TTC549 (cell line): ENCODE results near the gene CCDC33.

Experiments used
- FAIRE-seq: peaks from 2 replicates; lab custom pipeline; 2012; peaks lifted over from hg19 to GRCh38; lab: Jason Lieb, UNC

Gene CCDC33

GRCh38 chr15:74229686-74230085 is 6.4 kb upstream of the CCDC33 start:
- FAIRE-seq = no peak

DNA sequence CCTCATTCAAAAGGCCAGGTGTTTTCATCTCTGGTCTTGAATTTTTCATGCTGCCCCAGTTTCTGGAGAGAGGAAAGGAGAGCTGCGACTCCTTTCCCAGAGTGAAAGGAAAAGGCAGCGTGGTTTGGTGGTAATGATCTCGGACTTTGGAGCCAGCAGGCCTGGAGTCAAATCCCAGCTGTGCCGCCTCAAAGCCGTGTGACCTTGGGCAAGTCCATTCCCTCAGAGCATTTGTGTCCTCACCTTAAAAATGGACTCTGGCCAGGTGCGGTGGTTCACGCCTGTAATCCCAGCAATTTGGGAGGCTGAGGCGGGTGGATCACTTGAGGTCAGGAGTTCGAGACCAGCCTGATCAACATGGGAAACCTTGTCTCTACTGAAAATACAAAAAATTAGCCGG is 4.7 kb upstream of the CCDC33 start:
- FAIRE-seq = no peak

DNA sequence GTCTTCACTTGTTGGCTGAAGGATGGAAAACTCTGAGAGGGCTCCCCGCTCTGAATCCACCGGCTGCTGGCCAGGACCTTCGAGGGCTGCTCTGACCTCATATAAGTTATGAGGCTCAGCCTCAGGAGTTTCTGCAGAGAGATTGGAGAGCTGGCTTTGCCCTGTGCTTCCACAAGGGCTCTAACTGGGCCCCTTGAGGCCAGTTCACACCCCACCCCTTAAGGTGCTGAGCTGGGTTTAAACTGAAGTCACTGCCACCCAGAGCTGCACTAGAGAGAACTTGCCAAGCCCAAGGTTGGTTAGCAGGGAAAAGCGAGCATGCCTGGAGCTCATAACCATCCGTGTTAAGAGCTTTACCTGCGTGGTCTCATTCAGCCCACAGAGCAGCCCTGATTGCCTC is 2.8 kb upstream of the CCDC33 start:
- FAIRE-seq = no peak

DNA sequence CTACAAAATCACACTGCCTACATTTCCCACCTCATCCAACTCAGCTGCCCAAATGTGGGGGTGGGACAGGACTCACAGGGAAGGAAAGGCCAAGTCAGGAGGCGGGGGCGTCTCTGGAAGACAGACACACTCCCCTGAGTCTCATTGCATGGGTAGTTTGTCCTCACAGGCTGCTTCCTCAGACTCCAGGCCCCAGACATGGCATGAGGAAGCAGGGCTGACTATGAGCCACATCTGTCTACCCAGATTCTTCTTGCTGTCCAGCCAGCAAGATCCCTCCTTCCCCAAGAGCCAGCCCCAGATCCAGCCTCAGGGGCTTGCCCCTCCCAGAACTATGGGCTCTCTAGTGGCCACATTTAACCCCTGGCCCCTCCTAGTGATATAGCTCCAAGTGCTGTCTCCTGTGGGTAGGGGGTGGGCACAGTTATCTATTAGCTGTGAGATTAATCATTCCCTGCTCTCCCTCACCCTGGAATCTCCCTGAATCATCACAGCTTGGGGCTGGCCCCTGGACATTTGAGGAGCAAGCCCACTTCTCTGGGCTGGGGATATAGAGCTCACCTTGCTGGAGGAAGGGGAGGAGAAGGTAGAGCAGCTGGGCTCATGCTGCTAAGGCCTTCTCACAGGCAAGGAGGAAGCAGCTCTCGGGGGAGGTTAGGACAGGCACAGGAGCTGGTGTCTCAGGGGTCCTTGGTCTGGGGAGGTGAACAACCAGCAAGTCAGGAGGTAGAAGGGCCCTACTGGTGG is 2.1 kb upstream of the CCDC33 start:
- no peak for FAIRE-seq

GRCh38 chr15:74234598-74234875 is 1.6 kb upstream of the CCDC33 start:
- FAIRE-seq = no peak

DNA sequence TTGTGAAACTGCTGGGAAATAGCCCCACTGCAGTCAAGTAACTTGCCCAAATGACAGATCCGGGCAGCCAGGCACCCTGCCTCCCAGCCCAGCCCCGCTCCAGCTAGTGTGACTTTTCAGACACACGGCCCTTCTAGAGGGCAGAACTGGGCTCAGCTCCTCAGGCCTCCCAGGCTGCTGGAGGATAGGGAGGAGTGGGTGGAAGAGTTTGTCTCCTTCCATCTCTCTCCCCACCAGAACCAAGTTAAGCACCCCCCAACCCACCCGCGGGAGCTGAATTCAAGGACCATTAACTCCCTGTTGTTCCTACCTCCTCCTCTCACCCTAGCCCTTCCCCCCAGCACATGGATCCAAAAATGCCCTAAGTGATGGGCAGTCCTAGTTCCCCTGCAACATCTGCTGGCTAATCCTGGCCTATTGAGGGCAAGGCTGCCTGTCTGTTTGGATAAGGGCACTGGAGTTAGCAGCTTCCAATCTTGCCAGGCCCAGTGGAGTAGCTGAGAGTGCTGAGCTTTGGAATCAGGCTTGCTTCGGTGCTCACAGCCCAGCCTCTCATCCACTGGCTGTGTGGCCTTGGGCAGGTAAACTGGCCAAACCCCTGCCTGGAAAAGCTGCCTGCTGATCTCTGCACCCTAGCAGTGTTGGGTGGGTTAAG is 3.1 kb downstream of the CCDC33 start:
- no peak for FAIRE-seq

GRCh38 chr15:74240002-74240568 is 4.0 kb downstream of the CCDC33 start:
- no peak for FAIRE-seq

GRCh38 chr15:74240897-74241614 is 4.9 kb downstream of the CCDC33 start:
- no peak for FAIRE-seq

- no peak for FAIRE-seq
Measured at GRCh38 chr15:74242441-74243185, 6.5 kb downstream of the CCDC33 start.

DNA sequence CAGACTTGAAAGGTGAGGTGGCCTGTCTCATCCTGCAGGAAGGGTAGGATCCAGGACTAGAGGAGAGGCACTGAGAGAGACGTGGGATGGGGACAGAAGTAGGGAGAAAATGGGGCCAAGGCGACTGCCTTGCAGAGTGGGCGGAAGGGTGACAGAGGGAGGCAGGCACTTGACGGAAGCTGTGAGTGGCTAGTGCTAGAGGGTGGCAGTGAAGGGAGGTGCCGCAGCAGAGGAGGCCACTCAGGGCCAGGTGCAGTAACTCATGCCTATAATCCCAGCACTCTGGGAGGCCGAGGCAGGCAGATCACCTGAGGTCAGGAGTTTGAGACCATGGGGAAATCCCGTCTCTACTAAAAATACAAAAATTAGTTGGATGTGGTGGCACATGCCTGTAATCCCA is 7.3 kb downstream of the CCDC33 start:
- FAIRE-seq = no peak

DNA sequence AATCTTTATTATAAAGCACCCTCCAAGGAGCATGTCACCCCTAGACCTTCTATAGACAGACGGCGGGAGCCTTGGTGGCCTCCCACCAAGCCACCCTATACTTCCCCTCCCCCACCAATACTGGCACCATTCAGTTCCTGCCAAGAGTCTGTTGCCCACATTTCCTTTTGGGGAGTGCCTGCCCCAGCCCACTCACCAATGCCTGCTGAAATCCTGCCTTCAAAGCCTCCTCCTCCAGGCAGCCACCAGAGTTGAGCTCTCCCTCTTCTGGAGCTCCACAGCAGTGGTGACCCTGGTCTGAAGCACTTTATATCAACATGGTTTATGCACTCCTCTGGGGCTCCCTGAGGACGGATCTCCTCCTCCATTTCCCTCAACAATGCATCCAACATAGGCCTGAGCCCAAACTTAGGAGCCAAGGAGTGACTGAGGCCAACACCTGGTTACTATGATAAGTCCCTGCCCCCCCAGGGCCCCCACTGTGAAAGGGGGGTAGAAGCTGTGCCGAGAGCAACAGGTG is 8.8 kb downstream of the CCDC33 start:
- no peak for FAIRE-seq

- no peak for FAIRE-seq
Measured at GRCh38 chr15:74245342-74245931, 9.3 kb downstream of the CCDC33 start.

GRCh38 chr15:74250266-74250665 is 14.1 kb downstream of the CCDC33 start:
- no peak for FAIRE-seq

DNA sequence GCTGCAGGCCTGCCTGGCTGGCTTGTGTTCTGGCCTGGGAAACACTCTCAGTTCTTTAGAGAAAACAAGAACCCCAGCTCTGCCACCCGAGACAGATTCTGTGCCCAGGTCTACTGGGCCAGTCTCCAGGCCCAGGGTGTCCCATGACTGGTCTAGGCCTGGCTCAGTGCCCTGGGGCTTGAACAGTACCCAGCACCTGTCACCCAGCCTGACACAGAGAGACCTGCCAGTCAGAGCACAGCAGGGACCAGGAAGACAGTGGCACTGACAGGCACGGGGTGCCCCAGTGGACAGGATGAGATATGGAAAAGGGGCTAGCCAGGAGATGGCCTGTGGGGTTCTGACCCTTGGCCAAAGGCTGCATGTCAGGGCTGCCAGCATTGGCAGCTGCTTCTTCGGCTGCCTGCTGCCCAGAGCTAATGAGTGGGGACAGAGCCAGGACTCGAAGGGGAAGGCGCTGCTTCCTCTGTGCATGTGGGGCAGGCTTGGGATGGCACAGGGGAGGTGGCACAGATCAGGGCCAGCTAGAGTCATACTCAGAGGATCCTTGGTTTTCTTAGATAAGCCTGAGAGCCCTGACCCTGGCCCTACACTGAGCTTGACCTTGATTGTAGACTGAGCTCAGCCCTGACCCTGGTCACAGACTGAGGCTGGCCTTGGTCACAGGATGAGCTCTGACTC is 15.1 kb downstream of the CCDC33 start:
- no peak for FAIRE-seq

DNA sequence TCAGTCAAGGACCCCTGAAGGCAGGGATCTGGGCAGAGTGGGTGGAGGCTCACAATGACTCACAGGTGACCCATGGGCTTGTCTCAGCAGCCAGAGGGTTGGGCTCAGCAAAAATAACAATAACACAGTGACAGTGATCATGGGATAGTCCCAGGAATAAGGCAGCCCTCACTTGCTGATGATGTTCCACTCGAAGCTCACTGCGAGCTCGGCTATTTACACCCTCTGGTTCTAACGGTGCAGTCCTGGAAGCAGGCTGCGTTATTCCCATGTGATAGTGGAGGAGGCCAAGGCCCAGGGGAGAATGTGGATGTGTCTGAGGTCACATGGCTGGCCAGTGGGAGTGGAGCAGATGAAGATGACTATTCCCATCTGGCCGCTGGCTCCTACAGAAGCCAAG is 16.2 kb downstream of the CCDC33 start:
- FAIRE-seq = no peak

DNA sequence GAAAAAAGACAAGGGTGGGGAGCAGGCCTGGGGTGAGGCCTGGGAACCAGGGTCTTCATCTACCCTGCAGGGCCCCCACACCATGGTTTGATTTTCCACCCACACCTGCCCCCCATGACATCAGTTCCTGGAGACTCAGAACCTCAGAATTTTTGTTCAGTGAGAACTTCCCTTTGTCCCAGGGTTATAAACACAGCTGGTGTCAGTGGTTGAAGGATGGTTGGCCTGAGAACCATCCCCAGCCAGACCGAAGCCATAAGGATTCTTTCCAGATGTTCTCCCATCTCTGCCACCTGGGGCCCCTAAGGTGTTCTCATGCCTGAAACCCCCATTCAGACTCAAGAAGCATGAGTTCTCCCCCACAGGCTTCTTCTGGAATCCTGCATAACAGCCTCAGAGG is 16.6 kb downstream of the CCDC33 start:
- no peak for FAIRE-seq

DNA sequence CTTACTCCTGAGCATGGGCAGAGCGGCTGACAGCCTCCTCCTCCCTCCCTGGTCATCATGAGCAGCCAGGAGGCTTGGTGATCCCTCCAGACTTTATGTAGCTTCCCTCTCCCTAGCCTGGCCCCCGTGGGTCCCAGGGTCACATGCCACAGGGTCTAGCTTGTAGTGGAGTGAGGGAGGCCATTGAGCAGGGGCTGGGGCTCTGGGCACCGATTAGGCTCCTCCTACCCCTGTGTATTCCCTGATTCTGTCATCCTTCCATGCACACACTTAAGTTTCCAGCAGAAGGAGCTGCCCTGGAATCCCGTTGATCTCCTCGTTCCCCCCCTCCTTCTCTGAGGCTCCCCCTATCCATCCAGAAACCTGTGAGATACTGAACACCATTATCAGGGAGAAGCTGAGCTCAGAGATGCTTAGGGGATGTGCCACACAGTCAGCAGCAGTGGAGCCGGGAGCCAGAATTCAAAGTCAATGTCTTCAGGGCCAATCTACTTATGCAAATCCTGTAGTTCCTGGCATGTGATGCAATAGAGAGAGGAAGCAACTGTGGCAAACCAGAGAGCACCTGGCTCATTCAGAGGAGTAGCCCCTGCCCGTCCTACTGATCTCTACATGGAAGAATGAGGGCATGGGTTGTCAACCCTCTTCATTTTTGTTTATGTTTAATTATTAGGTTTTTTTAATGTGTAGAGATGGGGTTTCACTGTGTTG is 17.2 kb downstream of the CCDC33 start:
- no peak for FAIRE-seq

DNA sequence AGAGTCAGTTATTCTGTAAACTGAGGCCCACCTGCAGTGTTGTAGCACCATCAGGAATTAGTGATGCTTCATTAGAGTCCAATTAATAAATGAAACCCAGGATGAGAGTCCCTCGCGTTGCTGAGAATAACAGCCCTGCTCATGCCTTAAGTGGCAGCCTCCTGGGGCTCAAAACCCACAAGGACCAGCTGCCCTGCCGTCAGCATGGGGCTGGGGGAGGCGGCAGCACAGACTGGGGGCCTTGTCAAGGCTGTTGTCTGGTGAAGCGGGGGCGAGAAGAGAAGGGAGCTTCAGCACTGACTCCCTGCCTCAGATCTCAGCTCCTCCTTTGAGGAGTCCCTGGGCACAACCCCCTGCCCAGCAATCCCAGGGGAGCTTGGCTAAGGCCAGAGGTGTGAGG is 21.0 kb downstream of the CCDC33 start:
- FAIRE-seq = no peak

DNA sequence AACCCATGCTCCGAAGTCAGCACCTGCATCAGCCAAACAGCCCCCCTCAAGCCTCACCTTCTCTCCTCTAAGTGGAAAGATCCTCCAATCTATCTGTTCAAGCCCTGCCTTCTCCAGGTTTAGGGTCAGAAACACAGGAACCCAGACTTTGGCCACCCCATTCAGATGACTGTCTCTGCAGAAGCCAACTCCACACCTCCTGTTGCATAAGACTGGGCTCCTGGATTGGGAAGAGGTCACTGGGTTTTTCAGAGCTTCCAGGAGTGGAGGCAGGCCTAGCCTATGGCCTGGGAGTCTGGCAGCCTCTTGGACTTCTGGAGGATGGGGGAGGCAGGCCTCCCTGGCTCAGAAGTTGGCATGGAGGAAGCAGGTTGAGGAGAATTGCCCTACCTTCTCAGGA is 21.5 kb downstream of the CCDC33 start:
- no peak for FAIRE-seq

GRCh38 chr15:74258456-74259291 is 22.5 kb downstream of the CCDC33 start:
- no peak for FAIRE-seq
